Stimulated activated naive CD8-positive, alpha-beta T cell treated with anti-CD3 and anti-CD28 coated beads, Interleukin-15, Interleukin-2, amounts not matched to agents 100 U/mL and 50 U/mL, for 24 hours (primary cell): Measurements from ENCODE around the gene KNDC1.
"Not testable (repeated sequence)": the region's sequence is repeated elsewhere in the genome, so short reads cannot be mapped to it uniquely, and the experiment has no call there.

Experiments
- ATAC-seq: fragments of 150-1000 bp; cut with Tn5 transposase; one replicate; pipeline ENCODE4 v1.10.0; 2021
- DNase-seq: peaks from one replicate; pipeline ENCODE4 v3.0.0; 2021

Gene KNDC1

GRCh38 chr10:133207041-133207600, 47.1 kb downstream of the KNDC1 start:
- DNase-seq, result no peak
- no peak for ATAC-seq

- DNase-seq, result no peak
- ATAC-seq, result no peak
These were observed 47.6 kb downstream of the KNDC1 start for GRCh38 chr10:133207627-133208026.

DNA sequence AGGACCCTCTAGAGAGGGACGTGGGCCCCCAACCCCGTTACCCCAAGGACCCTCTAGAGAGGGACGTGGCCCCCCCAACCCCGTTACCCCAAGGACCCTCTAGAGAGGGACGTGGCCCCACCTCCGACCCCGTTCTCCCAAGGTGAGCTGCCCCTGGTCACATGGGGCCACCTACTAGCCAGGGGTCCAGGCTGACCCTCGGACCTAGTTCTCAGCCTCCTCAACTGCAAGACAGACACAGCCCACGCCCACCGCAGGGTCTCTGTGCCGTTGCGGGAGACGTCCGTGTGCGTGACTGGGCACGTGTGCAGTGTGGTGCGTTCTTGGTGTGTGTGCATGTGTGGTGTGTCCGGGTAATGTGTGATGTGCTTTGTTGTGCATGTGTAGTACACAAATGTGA, 48.4 kb downstream of the KNDC1 start:
- no peak for ATAC-seq

GRCh38 chr10:133209117-133209516, 49.1 kb downstream of the KNDC1 start:
- DNase-seq (no peak), ATAC-seq (no peak)

More for the DNA sequence above, 48.4 kb downstream of the KNDC1 start:
- DNase-seq, result no peak

- DNase-seq, result no peak
- no peak for ATAC-seq
These were observed 49.6 kb downstream of the KNDC1 start for GRCh38 chr10:133209641-133210040.

DNA sequence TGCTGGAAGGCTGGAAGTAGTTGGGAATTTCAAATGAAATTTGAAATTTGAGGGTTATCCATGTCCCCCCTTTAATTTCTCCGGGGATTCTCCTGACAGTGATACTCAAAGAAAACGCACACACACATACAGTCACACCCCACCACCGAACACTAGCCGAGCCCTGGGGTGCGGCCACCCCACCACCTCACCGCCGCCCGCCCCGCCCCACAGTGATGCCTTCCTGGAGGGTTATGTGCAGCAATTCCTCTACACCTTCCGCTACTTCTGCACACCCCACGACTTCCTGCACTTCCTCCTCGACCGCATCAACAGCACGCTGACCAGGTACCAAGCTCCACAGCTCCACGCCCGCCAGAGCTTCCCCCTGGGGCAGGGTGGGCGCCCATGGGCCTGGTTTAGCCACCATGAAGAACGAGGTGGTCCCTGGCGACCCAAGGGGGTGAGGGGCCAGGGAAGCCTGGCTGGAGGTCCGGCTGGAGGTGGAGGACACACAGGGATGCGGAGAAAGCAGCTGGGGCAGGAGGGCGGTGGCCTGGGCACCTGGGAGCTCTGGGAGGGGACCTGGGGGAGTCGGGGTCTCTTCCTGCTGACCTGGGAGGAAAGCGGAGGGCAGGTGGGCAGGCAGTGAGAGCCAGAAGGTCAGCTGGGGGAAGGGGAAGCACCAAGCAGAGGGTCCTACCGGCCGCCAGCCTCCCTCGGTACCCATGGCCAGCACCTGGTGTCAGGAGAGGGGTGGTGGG, 50.5 kb downstream of the KNDC1 start:
- ATAC-seq (no peak), DNase-seq (no peak)

DNA sequence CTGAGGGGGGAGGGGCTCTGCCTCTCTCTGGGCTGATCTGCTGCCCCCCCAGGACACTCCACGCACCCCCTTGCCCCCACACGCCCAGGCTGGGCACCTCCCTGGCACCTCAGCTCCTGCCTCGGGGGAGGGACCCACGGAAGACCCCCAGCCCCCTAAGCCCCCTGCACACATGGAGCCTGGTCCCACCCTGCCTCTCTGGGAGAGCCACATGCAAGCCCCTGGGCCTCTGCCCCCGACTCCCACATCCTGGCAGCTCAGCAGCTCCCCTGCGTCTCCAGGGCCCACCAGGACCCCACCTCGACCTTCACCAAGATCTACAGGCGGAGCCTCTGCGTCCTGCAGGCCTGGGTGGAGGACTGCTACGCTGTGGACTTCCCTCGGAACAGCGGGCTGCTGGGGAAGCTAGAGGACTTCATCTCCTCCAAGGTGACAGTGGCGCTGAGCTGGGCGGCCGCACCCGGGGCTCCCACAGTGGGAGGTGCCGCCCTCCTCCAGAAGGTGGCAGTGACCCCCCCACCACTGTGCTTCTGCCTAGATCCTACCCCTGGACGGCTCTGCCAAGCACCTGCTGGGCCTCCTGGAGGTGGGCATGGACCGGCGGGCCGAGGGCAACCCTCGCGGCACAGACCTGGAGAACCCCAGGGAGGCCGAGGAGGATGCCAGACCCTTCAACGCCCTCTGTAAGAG, 51.3 kb downstream of the KNDC1 start:
- no peak for DNase-seq
- ATAC-seq, result no peak

- DNase-seq, result no peak
- no peak for ATAC-seq
These were observed 52.2 kb downstream of the KNDC1 start for GRCh38 chr10:133211959-133212852.

DNA sequence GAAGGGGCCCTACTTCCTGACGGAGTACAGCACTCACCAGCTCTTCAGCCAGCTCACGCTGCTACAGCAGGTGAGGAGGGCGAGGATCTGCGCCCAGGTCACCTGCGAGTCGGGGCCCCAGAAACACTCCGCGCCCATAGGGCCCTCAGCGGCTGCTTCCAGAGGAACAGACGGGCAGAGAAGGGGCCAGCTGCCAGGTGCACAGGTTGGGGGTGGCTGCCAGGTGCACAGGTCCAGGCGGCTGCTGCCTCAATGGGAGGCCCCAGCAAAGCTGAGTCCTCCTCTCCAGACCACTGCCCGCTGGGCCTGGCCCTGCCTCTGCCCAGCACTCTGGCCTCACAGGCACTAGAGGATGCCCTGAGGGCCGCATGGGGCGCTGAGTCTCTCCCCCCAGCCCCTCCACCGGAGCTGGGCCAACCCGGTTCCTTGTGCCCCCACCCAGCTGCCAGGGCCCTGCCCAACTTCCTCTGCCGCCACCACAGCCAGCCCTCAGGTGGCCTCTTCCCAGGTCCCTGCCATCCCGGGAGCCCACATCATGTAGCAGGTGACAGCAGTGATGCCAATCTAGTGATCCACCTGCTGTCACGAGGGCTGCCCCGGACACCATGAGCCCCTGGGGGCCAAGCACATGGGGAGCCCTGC, 53.0 kb downstream of the KNDC1 start:
- ATAC-seq, result no peak
- no peak for DNase-seq

GRCh38 chr10:133213641-133214467, 53.8 kb downstream of the KNDC1 start:
- no peak for DNase-seq
- ATAC-seq, result no peak

- DNase-seq (no peak), ATAC-seq (no peak)
These were observed 54.7 kb downstream of the KNDC1 start for GRCh38 chr10:133214468-133215410.

- no peak for ATAC-seq
- no peak for DNase-seq
These were observed 55.6 kb downstream of the KNDC1 start for GRCh38 chr10:133215586-133215985.

DNA sequence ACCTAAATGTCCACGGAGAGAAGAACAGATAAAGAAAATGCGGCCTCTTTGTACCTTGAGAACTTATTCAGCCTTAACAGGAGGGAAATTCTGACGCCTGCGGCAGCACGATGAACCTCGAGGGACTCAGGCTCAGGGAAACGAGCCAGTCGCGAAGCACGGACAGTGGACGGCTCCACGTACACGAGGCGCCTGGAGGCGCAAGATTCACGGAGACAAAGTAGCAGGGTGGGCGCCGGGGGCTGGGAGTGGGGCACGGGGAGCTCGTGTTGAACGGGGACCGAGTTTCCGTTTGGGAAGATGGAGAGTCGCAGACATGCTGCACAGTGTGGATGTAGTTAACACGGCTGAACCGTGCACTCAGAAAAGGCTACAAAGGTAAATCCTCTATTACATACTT, 56.8 kb downstream of the KNDC1 start:
- no peak for ATAC-seq

DNA sequence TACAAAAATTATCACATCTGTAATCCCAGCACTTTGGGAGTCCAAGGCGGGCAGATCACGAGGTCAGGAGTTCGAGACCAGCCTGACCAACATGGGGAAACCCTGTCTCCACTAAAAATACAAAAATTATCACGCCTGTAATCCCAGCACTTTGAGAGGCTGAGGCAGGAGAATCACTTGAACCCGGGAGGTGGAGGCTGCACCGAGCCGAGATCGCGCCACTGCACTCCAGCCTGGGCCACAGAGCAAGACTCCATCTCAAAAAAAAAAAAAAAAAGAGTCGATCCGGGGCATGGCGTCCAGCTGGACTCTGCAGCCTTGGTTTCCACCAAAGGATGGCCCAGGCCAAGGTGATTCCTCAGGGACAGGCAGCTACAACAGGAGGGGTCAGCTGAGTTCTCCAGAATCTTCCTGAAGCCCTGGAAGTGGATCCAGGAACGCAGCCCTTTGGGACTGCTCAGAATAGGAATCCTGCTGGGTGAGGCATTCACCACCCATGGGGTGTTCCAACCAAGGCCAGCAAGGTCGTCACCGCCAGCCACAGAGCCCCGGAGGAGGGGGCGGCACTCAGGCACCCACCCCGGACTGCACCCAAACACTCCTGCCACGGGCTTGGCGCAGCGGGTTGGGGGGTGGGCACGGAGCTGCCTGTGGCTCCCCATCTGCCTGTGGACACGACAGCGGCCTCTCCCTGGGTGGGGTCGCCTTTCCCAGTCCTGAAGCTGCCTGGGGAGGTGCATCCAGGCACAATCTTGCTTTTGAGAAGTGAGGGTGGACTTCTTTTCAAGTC, 58.0 kb downstream of the KNDC1 start:
- DNase-seq, result no peak
- ATAC-seq, result no peak

More for the DNA sequence above, 56.8 kb downstream of the KNDC1 start:
- no peak for DNase-seq

- ATAC-seq, result no peak
- no peak for DNase-seq
These were observed 58.9 kb downstream of the KNDC1 start for GRCh38 chr10:133218891-133219290.

DNA sequence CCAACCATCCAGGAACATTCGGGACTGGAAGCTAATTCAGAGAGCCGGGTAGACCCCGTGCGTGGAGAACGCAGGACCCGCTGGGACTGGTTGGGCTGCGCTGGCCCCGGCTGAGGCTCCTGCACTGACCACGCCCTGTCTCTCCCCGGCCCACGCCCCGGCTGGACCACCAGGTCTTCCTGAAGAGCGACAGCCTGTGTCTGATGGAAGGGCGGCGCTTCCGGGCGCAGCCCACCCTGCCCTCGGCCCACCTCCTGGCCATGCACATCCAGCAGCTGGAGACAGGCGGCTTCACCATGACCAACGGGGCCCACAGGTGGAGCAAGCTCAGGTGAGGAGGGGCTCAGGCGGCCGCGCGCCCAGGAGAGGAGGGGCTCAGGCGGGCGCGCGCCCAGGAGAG, 59.8 kb downstream of the KNDC1 start:
- DNase-seq (no peak), ATAC-seq (no peak)

DNA sequence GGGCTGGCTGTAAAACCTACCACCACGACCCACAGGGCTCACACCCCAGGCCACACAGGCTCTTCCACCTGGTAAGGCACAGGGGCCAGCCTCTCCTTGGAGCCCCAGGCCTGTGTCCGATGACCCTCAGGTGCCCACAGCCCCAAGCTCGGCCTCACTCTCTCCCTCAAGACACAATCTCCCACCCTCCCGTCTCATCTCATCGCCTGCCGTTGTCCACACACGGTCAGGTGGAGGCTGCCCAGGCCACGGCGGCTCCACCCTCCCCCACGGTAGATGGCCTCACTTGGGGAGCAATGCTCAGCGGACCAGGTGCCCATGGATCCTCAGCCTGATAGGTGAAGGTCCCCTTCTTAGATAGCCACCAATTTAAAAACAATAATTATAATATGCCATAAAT, 61.3 kb downstream of the KNDC1 start:
- DNase-seq (no peak), ATAC-seq (no peak)

GRCh38 chr10:133221756-133222155, 61.7 kb downstream of the KNDC1 start:
- ATAC-seq, DNase-seq: not testable (repeated sequence)

- ATAC-seq, result no peak
- no peak for DNase-seq
These were observed 64.1 kb downstream of the KNDC1 start for GRCh38 chr10:133224076-133224475.
